B cell (primary cell): Measurements from ENCODE around the gene SYCP2.

Source experiments
- EZH2 ChIP-seq: IDR thresholded peaks from 2 replicates; pipeline ENCODE4 v1.6.1; 2012; ENCODE audit warnings: borderline replicate concordance, low read depth, mild to moderate bottlenecking, moderate library complexity, low read length; ENCODE audit not compliant: insufficient read depth, poor library complexity, severe bottlenecking
- TF ChIP-seq, protein P1 (sequence below): fragments of 200-600 bp; IDR thresholded peaks from one replicate; pipeline ENCODE4 v1.8.0; 2022; ENCODE audit warnings: antibody characterized with exemption, mild to moderate bottlenecking

DNA sequence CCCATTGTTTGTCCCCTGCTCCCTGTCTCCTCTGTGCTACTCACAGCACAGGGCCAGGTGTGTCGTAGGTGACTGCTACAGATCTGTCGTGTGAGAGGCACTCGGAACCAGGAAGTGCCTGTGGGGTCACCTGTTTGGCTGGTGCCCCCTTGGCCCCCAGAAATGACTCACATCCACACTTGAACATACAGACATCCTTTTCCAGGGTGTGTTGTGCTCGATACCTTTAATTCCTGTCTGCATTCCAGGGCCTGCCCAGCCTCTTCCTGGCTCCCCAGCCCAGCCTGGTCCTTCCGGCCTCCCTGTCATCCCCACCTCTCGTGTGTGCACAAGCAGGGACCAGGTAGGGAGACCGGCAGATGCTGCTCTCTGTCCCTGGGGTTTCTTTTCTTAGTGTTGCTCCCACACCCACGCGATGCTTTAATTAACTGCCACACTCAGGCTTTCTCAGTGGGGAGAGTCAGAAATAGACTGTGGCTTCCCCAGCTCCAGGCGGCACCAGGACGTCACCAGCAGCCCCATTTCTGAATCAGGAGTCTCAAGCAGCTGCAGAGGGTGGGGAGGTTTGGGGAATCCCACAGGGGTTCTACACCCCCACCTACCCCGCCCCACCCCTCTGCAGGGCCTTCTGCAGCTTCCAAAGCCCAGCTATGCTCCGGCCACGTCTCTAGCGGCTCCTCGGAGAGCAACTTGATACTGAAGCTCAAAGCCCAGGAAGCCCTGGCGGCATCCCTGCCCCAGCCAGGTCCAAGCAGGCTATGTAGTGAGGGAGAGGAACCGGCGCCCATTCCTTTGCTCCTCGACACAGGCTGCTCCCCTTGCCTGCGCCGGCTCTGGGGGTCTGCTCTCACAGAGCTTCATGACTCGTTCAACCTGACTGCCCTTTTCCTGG lies 102.2 kb downstream of the SYCP2 start:
- TF ChIP-seq, protein P1, sequence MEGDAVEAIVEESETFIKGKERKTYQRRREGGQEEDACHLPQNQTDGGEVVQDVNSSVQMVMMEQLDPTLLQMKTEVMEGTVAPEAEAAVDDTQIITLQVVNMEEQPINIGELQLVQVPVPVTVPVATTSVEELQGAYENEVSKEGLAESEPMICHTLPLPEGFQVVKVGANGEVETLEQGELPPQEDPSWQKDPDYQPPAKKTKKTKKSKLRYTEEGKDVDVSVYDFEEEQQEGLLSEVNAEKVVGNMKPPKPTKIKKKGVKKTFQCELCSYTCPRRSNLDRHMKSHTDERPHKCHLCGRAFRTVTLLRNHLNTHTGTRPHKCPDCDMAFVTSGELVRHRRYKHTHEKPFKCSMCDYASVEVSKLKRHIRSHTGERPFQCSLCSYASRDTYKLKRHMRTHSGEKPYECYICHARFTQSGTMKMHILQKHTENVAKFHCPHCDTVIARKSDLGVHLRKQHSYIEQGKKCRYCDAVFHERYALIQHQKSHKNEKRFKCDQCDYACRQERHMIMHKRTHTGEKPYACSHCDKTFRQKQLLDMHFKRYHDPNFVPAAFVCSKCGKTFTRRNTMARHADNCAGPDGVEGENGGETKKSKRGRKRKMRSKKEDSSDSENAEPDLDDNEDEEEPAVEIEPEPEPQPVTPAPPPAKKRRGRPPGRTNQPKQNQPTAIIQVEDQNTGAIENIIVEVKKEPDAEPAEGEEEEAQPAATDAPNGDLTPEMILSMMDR, result no peak
- no peak for TF ChIP-seq EZH2
